Mesenchymal stem cell (in vitro differentiated cells and primary cell): ENCODE data around the gene ADPRHL1.

Experiments used
- DNase-seq: peaks from one replicate; pipeline ENCODE4 v3.0.0-alpha.2; 2013
- H2AFZ ChIP-seq: one replicate; pipeline ENCODE4 v1.6.1; 2013; ENCODE audit warnings: low read depth, mild to moderate bottlenecking, control low read depth, inconsistent platforms, low read length, moderate library complexity
- H2AK5ac ChIP-seq: 2 replicates; pipeline ENCODE4 v1.6.1; 2013; ENCODE audit warnings: low read length, moderate library complexity, mild to moderate bottlenecking, inconsistent platforms; ENCODE audit not compliant: severe bottlenecking
- H2BK120ac ChIP-seq: one replicate; pipeline ENCODE4 v1.6.1; 2013; ENCODE audit warnings: low read depth, mild to moderate bottlenecking, inconsistent platforms, low read length, moderate library complexity
- H2BK12ac ChIP-seq, 2 experiments: one replicate each; pipeline ENCODE4 v1.6.1; 2013; ENCODE audit warnings: inconsistent platforms in 2 of 2, low read length in 2 of 2, mild to moderate bottlenecking in 2 of 2, moderate library complexity in 2 of 2, control low read depth in 1 of 2
- H2BK15ac ChIP-seq: one replicate; pipeline ENCODE4 v1.6.1; 2013; ENCODE audit warnings: mild to moderate bottlenecking, low read depth, inconsistent platforms; ENCODE audit not compliant: poor library complexity, severe bottlenecking
- H2BK5ac ChIP-seq: 2 replicates; pipeline ENCODE4 v1.6.1; 2013; ENCODE audit warnings: low read depth, mild to moderate bottlenecking, low read length, control low read depth, inconsistent platforms; ENCODE audit not compliant: poor library complexity, severe bottlenecking
- H3K14ac ChIP-seq, 2 experiments: one replicate each; pipeline ENCODE4 v1.6.1; 2013; ENCODE audit warnings: inconsistent platforms in 2 of 2, low read length in 2 of 2, control low read depth in 1 of 2, mild to moderate bottlenecking in 1 of 2, moderate library complexity in 1 of 2
- H3K18ac ChIP-seq, 2 experiments: one replicate each; pipeline ENCODE4 v1.6.1; 2013; ENCODE audit warnings: inconsistent platforms in 2 of 2, low read length in 2 of 2, control low read depth in 1 of 2, low read depth in 1 of 2, mild to moderate bottlenecking in 1 of 2
- H3K23ac ChIP-seq, 2 experiments: one replicate each; pipeline ENCODE4 v1.6.1; 2013; ENCODE audit warnings: inconsistent platforms in 2 of 2, low read length in 2 of 2, mild to moderate bottlenecking in 2 of 2, moderate library complexity in 2 of 2, control low read depth in 1 of 2
- H3K27ac ChIP-seq: 2 replicates; pipeline ENCODE4 v1.5.1; 2013; ENCODE audit warnings: mild to moderate bottlenecking, moderate library complexity, low read length, control low read depth, inconsistent platforms; ENCODE audit not compliant: poor library complexity, severe bottlenecking
- H3K27me3 ChIP-seq, 2 experiments: 2 replicates each; pipeline versions ENCODE4 v1.6.1 to v1.7.0; 2013; ENCODE audit warnings: low read length in 2 of 2, mild to moderate bottlenecking in 2 of 2, moderate library complexity in 2 of 2, control low read depth in 1 of 2, inconsistent platforms in 1 of 2; ENCODE audit not compliant: control insufficient read depth in 1 of 2, insufficient read depth in 1 of 2
- H3K36me3 ChIP-seq, 2 experiments: 2 replicates each; pipeline versions ENCODE4 v1.6.1 to v1.7.0; 2013; ENCODE audit warnings: low read length in 2 of 2, control low read depth in 1 of 2, inconsistent platforms in 1 of 2, low read depth in 1 of 2, mild to moderate bottlenecking in 1 of 2; ENCODE audit not compliant: insufficient read depth in 2 of 2, control insufficient read depth in 1 of 2
- H3K4ac ChIP-seq, 2 experiments: one replicate each; pipeline ENCODE4 v1.6.1; 2013; ENCODE audit warnings: inconsistent platforms in 2 of 2, low read length in 2 of 2, mild to moderate bottlenecking in 2 of 2, moderate library complexity in 2 of 2, control low read depth in 1 of 2, low read depth in 1 of 2
- H3K4me1 ChIP-seq: 2 replicates; pipeline ENCODE4 v1.6.1; 2013; ENCODE audit warnings: low read depth, low read length, control low read depth; ENCODE audit not compliant: control insufficient read depth, insufficient read depth
- H3K4me2 ChIP-seq: 2 replicates; pipeline ENCODE4 v1.6.1; 2013; ENCODE audit warnings: low read length, mild to moderate bottlenecking, inconsistent platforms; ENCODE audit not compliant: poor library complexity, severe bottlenecking
- H3K4me3 ChIP-seq, 2 experiments: 2 replicates each; pipeline versions ENCODE4 v1.5.1 to v1.7.0; 2013; ENCODE audit warnings: low read length in 2 of 2, mild to moderate bottlenecking in 2 of 2, control low read depth in 1 of 2, low read depth in 1 of 2; ENCODE audit not compliant: insufficient read depth in 1 of 2
- H3K79me1 ChIP-seq: replicated peaks from 2 replicates; pipeline ENCODE4 v1.6.1; 2013; ENCODE audit warnings: mild to moderate bottlenecking, control low read depth, low read length, inconsistent platforms; ENCODE audit not compliant: poor library complexity, severe bottlenecking
- H3K9ac ChIP-seq: 2 replicates; pipeline ENCODE4 v1.7.0; 2013; ENCODE audit warnings: mild to moderate bottlenecking, low read length, moderate library complexity
- H3K9me3 ChIP-seq: 2 replicates; pipeline ENCODE4 v1.7.0; 2013; ENCODE audit warnings: mild to moderate bottlenecking, low read length; ENCODE audit not compliant: control insufficient read depth
- H4K8ac ChIP-seq: one replicate; pipeline ENCODE4 v1.6.1; 2013; ENCODE audit warnings: inconsistent platforms, mild to moderate bottlenecking, low read length, moderate library complexity
- H4K91ac ChIP-seq: one replicate; pipeline ENCODE4 v1.6.1; 2013; ENCODE audit warnings: mild to moderate bottlenecking, low read length, inconsistent platforms
- WGBS: methylation state at CpG from one replicate; pipeline ENCODE4 v1.1.7; 2013; ENCODE audit warnings: mixed read lengths; 5-methylcytosine and 5-hydroxymethylcytosine counted together

ADPRHL1 gene

DNA sequence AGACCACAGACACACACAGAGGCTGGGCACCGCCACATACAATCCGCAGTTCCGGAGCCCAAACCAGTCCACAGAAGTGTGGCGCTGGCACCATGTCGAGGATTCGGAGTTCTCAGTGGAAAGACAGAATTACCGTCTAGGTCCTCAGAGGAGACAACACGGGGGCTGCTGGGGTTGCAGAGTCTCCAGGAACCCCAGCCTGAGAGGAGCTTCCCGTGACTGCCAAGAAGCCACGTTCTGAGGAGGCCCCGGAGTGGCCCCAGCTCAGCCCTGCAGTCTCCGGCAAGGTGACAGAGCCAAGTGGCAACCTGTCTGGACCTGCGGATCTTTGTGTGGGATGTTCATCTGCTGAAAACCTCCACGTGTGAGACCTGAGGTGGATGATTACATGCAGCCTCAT, 7.3 kb upstream of the ADPRHL1 start:
- Histone ChIP-seq H2BK15ac (no peak overlapping the region), H3K14ac (no peak overlapping the region), H3K23ac (peak overlapping the region in 1 of 2 experiments; percentile 20), H3K4me2 (no peak overlapping the region), H3K4me1 (peaks cover 12% of the 10 kb centered on the region), H2BK12ac (peak overlapping the region in 1 of 2 experiments; percentile 47), H2BK120ac (no peak overlapping the region), H2AFZ (no peak overlapping the region), H2AK5ac (no peak overlapping the region), H3K79me1 (peaks cover 16% of the 10 kb centered on the region), H4K8ac (no peak overlapping the region), H3K9ac (no peak overlapping the region), H3K9me3 (no peaks in the 10 kb centered on the region), H3K4me3 (no peak overlapping the region), H4K91ac (no peak overlapping the region), H3K36me3 (peaks cover 44 to 82% of the 10 kb centered on the region in 2 experiments), H3K27me3 (no peaks in the 10 kb centered on the region), H3K4ac (no peak overlapping the region), H2BK5ac (no peak overlapping the region), H3K18ac (no peak overlapping the region), H3K27ac (no peak overlapping the region)
- WGBS, result 97% methylated on average over 14 of the region's 14 CpGs
- no peak for DNase-seq

DNA sequence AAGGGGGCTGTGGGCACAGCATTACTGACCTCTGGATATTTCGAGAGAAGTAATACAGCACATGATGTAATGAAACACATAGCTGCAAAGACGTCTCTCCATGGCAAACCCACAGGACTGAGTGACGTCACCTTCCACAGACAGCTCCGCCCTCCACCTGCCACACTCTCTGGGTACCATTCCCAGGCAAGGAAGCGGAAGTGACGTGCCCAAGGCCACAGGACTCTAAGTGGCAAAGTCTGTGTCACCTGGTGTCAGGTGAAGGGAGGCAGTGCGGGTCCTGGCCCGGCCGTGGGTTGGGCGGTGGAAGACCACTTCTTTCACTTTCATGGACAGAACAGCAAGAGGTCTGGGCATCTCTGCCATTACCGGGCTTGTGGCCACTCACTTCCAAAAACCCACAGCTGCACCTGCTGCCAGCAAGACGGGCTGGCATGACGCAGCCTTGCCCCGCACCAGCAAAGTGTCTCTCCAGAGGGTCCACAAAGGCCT, 6.8 kb upstream of the ADPRHL1 start:
- Histone ChIP-seq H4K91ac (no peak overlapping the region), H3K9me3 (no peaks in the 10 kb centered on the region), H3K9ac (no peak overlapping the region), H3K23ac (no peak overlapping the region), H3K4me2 (no peak overlapping the region), H2BK12ac (no peak overlapping the region), H2BK120ac (no peak overlapping the region), H3K4ac (no peak overlapping the region), H3K36me3 (peaks cover 45 to 83% of the 10 kb centered on the region in 2 experiments), H3K27ac (no peak overlapping the region), H4K8ac (no peak overlapping the region), H2AK5ac (no peak overlapping the region), H3K4me3 (no peak overlapping the region), H3K79me1 (peaks cover 14% of the 10 kb centered on the region), H2BK15ac (no peak overlapping the region), H3K14ac (no peak overlapping the region), H3K4me1 (peaks cover 12% of the 10 kb centered on the region), H3K27me3 (no peaks in the 10 kb centered on the region), H3K18ac (no peak overlapping the region), H2AFZ (no peak overlapping the region), H2BK5ac (no peak overlapping the region)
- no peak for DNase-seq
- WGBS, result 95% methylated on average over 14 of the region's 14 CpGs

DNA sequence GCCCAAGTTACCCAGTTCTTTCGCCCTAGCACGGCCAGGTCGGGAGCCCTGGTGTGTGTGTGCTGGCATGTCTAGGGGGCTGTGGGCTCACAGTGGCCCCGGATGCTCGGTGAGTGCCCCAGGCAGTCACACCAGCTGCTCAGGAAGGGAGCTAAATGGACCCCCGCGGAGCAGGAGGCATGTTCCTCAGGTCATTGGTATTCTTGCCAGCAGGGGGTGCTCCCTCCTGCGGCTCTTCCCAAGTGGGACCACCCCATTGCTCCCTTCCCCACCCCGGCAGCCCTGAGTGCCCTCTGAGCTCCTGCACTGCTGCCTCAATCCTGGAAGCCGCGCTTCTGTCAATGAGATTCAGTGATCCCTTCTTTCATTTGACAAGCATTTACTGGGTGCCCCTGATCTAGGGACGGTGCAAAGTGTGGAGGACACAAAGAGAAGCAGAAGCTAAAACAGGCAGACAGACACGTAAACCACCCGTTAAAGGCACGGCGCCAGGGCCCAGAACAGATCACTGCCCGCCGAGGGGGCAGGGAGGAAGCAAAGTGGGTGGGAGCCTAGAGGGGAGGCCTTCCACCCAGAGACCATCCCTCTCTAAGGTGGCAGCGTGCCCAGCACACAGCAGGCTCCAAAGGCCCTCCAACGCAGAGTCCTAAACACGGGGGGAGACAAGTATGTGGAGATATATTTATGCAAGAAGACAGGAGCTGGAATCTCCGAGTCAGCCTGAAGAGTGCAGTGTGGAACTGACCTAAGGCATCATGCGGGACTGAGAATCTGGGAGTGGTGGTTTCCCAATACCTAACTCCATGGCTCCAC, 5.2 kb upstream of the ADPRHL1 start:
- H3K23ac ChIP-seq, result no peak overlapping the region
- H3K36me3 ChIP-seq, result peaks cover 52 to 76% of the 10 kb centered on the region in 2 experiments
- H2BK5ac ChIP-seq, result no peak overlapping the region
- no peak overlapping the region for H3K4me2 ChIP-seq
- H3K4me1 ChIP-seq, result peaks cover 11% of the 10 kb centered on the region
- H2AK5ac ChIP-seq, result peak overlapping the region; percentile 13
- no peak overlapping the region for H3K14ac ChIP-seq
- H2AFZ ChIP-seq, result no peak overlapping the region
- no peak overlapping the region for H2BK15ac ChIP-seq
- H2BK120ac ChIP-seq, result no peak overlapping the region
- H3K79me1 ChIP-seq, result peaks cover 10% of the 10 kb centered on the region
- peak overlapping the region; percentile 19 for H4K8ac ChIP-seq
- H4K91ac ChIP-seq, result no peak overlapping the region
- WGBS, result 90% methylated on average over 23 of the region's 23 CpGs
- H3K4ac ChIP-seq, result no peak overlapping the region
- H3K9me3 ChIP-seq, result no peaks in the 10 kb centered on the region
- no peak overlapping the region for H3K4me3 ChIP-seq
- no peak overlapping the region for H2BK12ac ChIP-seq
- H3K18ac ChIP-seq, result no peak overlapping the region
- no peak overlapping the region for H3K9ac ChIP-seq
- no peaks in the 10 kb centered on the region for H3K27me3 ChIP-seq
- DNase-seq, result peak; percentile 14
- H3K27ac ChIP-seq, result peak overlapping the region; percentile 22

DNA sequence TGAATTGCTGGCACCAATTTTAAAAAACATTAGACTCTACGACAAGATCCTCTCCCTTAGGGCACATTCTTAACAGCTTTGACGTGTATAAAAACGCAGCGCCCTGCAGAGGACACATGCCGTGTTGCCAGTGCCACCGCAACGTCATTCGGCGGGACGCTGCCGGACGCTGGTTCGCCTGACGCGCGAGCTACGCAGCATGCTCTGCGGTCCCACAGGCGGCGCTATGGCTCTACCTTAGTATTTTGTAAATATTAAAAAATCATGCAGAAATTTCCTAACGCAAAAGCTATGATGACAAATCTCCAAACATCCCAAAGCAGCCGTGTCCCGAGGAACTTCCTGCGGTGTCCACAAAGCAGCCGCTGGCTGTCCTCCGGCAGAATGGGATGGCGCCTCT, 4.2 kb upstream of the ADPRHL1 start:
- peaks cover 14% of the 10 kb centered on the region for H3K79me1 ChIP-seq
- 98% methylated on average over 27 of the region's 27 CpGs for WGBS

More for the DNA sequence above, 4.2 kb upstream of the ADPRHL1 start:
- no peaks in the 10 kb centered on the region for H3K27me3 ChIP-seq
- no peak overlapping the region for H2BK12ac ChIP-seq
- H2BK120ac ChIP-seq, result no peak overlapping the region
- H3K4me2 ChIP-seq, result no peak overlapping the region
- peaks cover 11% of the 10 kb centered on the region for H3K4me1 ChIP-seq
- peaks cover 60 to 82% of the 10 kb centered on the region in 2 experiments for H3K36me3 ChIP-seq
- no peak overlapping the region for H3K23ac ChIP-seq
- H2AFZ ChIP-seq, result no peak overlapping the region
- H2BK5ac ChIP-seq, result no peak overlapping the region
- no peak overlapping the region for H2AK5ac ChIP-seq
- H4K8ac ChIP-seq, result no peak overlapping the region
- no peak overlapping the region for H3K9ac ChIP-seq
- no peak overlapping the region for H3K27ac ChIP-seq
- no peak overlapping the region for H4K91ac ChIP-seq
- no peak overlapping the region for H2BK15ac ChIP-seq
- DNase-seq, result no peak
- no peaks in the 10 kb centered on the region for H3K9me3 ChIP-seq
- H3K18ac ChIP-seq, result no peak overlapping the region
- H3K4me3 ChIP-seq, result no peak overlapping the region
- H3K14ac ChIP-seq, result no peak overlapping the region
- H3K4ac ChIP-seq, result no peak overlapping the region
